Islet precursor cell (in vitro differentiated cells): ENCODE measurements around the gene KIF4A.
A peak's percentile ranks its signal among the peaks of the same experiment; 100 is the strongest.
"Not testable (repeated sequence)": the region's sequence is repeated elsewhere in the genome, so short reads cannot be mapped to it uniquely, and the experiment has no call there.

Experiments
- DNase-seq: peaks from one replicate; pipeline ENCODE4 v3.0.0-alpha.2; 2018

The KIF4A gene, protein sequence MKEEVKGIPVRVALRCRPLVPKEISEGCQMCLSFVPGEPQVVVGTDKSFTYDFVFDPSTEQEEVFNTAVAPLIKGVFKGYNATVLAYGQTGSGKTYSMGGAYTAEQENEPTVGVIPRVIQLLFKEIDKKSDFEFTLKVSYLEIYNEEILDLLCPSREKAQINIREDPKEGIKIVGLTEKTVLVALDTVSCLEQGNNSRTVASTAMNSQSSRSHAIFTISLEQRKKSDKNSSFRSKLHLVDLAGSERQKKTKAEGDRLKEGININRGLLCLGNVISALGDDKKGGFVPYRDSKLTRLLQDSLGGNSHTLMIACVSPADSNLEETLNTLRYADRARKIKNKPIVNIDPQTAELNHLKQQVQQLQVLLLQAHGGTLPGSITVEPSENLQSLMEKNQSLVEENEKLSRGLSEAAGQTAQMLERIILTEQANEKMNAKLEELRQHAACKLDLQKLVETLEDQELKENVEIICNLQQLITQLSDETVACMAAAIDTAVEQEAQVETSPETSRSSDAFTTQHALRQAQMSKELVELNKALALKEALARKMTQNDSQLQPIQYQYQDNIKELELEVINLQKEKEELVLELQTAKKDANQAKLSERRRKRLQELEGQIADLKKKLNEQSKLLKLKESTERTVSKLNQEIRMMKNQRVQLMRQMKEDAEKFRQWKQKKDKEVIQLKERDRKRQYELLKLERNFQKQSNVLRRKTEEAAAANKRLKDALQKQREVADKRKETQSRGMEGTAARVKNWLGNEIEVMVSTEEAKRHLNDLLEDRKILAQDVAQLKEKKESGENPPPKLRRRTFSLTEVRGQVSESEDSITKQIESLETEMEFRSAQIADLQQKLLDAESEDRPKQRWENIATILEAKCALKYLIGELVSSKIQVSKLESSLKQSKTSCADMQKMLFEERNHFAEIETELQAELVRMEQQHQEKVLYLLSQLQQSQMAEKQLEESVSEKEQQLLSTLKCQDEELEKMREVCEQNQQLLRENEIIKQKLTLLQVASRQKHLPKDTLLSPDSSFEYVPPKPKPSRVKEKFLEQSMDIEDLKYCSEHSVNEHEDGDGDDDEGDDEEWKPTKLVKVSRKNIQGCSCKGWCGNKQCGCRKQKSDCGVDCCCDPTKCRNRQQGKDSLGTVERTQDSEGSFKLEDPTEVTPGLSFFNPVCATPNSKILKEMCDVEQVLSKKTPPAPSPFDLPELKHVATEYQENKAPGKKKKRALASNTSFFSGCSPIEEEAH

DNA sequence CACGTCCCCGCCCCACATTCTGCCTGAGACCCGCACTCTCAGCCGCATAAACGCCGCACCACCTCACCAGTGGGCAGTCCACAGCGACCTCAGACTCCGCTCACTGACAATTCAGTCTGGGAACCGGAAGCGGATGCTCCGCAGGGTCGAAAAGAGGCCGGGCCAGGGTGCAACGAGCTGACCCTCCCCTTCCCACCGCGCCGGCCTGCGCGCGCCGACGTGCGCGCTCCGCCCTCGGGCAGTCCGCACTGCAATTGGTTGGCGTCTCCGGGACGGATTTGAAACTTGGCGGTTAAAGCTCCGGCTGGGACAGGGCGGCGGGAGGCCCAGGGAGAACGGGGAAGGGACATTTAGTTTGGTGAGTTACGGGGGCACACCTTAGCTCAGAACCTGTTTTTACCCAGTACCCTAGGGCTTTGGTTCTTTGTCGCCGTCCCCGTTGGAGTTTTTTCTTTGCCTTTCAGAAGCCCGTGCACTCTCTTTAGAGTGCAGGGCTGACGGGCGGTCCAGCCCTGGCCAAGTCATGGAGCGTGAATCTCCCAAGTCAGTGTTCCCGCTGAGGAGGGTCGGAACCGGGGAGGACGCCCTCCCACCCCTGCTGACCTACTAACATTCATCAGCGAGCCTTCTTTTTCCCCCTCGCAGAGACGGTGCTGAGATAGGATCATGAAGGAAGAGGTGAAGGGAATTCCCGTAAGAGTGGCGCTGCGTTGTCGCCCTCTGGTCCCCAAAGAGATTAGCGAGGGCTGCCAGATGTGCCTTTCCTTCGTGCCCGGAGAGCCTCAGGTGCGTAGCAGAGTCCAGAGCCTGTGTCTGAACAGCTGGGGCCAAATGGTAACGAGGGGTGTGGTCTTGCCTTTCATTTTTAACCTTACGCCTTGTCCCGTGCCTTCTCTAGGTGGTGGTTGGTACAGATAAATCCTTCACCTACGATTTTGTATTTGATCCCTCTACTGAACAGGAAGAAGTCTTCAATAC is at the start of gene KIF4A, which contains the start of gene PDZD11:
Gene KIF4A, plus strand, starts transcription at position 312 of the 978 bp plus-strand sequence. Its CDS starts 355 bp downstream, at position 667.
Gene PDZD11, minus strand, starts transcription at position 135 of the 978 bp plus-strand sequence. CDS start 586 bp downstream, outside the sequence.
- peak; percentile 93 for DNase-seq

GRCh38 chrX:70240751-70241150 is 49.2 kb upstream of the KIF4A start:
- no peak for DNase-seq

GRCh38 chrX:70241501-70241900 is 48.4 kb upstream of the KIF4A start:
- no peak for DNase-seq

GRCh38 chrX:70243601-70244000 is 46.3 kb upstream of the KIF4A start:
- not testable (repeated sequence) for DNase-seq

GRCh38 chrX:70244881-70245280 is 45.0 kb upstream of the KIF4A start:
- DNase-seq = no peak

DNA sequence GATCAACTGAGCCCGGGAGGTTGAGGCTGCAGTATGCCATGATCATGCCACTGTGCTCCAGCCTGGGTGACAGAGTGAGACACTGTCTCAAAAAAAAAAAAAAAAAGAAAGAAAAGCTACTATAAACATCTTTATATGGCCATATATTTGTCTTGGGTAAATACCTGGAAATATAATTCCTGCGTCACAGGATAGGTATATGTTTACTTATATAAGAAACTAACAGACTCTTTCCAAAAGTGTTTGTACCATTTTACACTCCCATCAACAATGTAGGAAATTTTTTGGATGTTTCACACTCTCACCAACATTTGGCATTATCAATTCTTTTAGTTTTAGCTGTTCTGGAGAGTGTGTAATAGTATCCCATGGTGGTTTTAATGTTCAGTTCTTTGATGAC is 42.7 kb upstream of the KIF4A start:
- no peak for DNase-seq

DNA sequence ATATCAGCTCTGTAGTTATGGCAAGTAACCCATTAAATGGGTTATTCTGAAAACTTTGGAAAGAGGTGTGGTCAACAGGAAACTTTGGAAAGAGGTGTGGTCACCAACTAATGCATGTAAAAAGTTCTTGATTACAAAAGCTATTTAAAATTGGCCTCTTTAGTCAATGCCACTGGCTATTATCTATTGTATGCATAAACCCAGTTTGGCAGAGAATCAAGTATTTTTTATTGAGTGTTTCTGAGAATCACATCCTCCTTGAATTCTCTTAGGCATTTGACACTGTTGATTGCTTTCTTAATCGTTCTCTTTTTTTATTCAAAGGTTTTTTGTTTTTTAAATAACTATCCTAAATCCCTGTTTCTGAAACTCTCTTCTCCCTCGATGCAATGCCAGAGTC is 37.4 kb upstream of the KIF4A start:
- no peak for DNase-seq

- no peak for DNase-seq
Observed at GRCh38 chrX:70253377-70254062, 36.4 kb upstream of the KIF4A start.

GRCh38 chrX:70254063-70254400 is 35.9 kb upstream of the KIF4A start:
- no peak for DNase-seq

DNA sequence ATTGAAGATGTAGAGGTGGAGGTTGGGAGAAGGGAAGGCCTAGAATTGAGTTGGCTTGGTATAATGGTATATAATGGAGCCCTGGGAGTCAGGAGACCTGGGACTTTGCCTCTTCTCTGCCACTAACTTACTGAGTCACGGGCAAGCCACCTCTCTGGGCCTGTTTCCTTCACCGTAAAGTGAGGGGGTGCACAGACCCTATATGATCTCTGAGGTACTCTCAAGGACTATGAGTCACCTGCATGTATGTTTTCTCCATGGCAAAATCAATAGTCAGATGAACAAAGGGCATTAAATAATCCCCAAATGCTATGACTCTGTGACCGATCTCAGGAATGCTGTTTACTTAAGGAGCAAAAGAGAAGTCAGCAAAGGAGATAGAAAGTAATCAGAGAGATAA is 35.0 kb upstream of the KIF4A start:
- DNase-seq = no peak

GRCh38 chrX:70255452-70255851 is 34.5 kb upstream of the KIF4A start:
- DNase-seq = no peak

GRCh38 chrX:70257423-70258288 is 32.2 kb upstream of the KIF4A start:
- DNase-seq = no peak

GRCh38 chrX:70260104-70260503 is 29.8 kb upstream of the KIF4A start, which contains the start of gene P2RY4:
Gene P2RY4, minus strand, starts transcription at chrX:70260204. Its CDS starts 580 bp downstream, at chrX:70259624.
- no peak for DNase-seq

GRCh38 chrX:70262952-70263567 is 26.8 kb upstream of the KIF4A start:
- DNase-seq = peak; percentile 82

- DNase-seq = no peak
Observed at GRCh38 chrX:70264784-70265183, 25.1 kb upstream of the KIF4A start.

GRCh38 chrX:70268034-70268433 is 21.9 kb upstream of the KIF4A start, which contains the start of gene ARR3:
Gene ARR3, plus strand, starts transcription at chrX:70268334. Its CDS starts 1,052 bp downstream, at chrX:70269386.
- no peak for DNase-seq

DNA sequence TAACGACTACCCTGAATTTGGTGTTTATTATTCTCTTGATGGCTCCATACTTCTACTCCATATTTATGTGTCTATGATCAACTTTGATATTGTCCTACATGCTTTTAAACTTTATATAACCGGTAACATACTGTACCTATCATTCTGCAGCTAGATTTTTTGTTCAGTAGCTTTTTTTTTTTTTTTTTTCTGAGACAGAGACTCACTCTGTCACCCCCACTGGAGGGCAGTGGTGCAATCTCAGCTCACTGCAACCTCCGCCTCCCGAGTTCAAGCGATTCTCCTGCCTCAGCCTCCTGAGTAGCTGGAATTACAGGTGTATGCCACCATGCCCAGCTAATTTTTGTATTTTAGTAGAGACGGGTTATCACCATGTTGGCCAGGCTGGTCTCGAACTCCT is 15.9 kb upstream of the KIF4A start:
- DNase-seq = not testable (repeated sequence)

DNA sequence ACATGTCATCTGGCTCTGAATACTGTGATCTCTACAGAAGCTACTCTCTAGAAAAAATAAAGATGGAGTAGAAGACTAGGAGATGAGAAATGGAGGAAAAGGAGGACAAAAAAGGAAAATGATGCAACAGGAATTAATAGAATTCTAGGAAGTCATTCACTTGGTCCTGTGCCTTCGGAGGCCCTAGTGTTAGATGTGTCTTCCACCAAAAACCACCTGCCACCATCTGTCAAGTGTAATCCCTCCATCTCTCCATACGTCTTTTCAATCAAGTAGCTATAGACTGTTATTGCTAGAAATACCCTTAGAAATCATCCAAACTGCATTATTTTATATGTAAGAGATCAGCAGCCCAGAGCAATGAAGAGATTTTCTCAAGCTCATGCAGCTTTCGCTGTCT is 10.8 kb upstream of the KIF4A start:
- no peak for DNase-seq

DNA sequence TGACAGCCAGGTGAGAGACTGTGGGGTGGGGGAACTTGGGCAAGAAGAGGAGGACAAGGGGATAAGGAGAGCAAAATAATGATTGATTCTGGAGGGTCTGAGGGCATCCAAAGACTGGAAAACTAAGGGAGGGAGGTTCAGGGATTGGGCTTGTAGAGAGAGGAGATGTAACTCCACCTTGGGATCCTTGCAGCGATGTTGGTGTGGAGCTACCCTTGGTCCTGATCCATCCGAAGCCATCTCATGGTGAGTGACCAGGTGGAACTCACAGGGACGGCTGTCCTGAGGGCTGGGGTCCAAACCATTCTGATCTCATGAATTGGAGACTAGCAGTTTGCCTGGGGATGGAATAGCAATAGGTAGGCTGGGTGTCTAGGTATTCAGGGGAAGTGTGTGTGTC is 9.3 kb upstream of the KIF4A start:
- DNase-seq = no peak

- no peak for DNase-seq
Observed at GRCh38 chrX:70281951-70282350, 8.0 kb upstream of the KIF4A start, which contains the start of gene RAB41. Gene RAB41, plus strand, starts transcription at chrX:70282172. Its CDS starts 46 bp downstream, at chrX:70282218.
